ENCODE measurements around the gene DRD1.

The DRD1 gene

GRCh38 chr5:175444060-175444904, at the start of gene DRD1:
Gene DRD1 (minus strand): TSS chr5:175444182. CDS start chr5:175443099, 1,083 bp downstream.
- DNase-seq (ENCODE audit: low read depth in 2 of 2) = peak; percentile 42 to 46

DNA sequence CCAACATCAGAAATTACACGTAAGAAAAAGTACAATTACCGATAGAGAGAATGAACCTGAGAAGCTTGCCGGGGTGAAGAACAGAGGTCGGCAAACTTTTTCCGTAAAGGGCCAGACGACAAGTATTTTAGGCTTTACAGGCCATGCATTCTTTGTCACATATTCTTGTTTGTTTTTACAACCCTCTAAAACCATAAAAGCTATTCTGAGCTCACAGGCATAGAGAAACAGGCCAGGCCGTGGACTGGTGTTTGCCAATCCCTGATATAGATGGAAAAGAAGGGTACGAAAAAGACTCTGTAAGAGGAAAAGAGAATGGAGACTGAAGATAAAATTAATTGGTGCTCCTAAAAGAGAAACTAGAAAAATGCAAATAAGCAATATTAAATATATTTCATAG, 49.7 kb upstream of the DRD1 start:
- no peak for DNase-seq (ENCODE audit: low read depth in 2 of 2)

- no peak for DNase-seq (ENCODE audit: low read depth in 2 of 2)
These were observed 49.3 kb upstream of the DRD1 start for GRCh38 chr5:175493260-175493659.

- DNase-seq (ENCODE audit: low read depth in 2 of 2) = no peak
These were observed 47.2 kb upstream of the DRD1 start for GRCh38 chr5:175491223-175491622.

DNA sequence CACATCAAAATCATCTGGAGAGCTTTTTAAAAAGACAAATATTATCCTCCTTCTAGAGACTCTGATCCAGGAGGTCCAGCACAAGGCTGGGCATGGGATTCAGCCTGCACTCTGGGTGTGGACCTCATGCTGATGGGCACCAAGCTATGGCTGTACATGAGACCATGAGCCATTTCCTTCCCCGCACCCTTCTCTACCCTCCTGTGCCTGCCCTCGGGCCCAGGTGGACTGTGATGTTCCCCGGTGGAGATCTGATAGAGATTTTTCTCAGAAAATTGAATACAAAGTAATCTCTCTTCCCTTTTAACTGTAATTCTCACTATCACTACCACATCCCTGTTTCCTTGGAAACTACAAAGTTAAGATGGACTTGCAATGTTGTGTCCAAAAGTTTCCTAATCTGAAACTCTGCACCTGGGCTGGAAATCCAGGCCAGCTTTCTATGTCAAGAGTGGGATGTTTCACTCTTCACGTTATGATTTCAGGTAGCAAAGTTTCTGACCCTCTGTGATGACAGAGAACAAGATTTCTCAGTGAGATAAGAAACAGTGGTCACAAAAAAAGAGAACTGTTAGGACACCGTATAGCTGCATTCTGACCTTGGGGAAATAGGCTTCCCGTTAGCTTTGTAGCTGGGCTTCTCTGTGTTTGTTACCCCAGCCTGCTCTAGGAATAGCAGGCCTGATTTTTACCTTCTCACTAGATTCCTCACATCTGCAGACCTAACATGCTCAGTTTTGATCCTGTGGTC, 45.9 kb upstream of the DRD1 start:
- DNase-seq (ENCODE audit: low read depth in 2 of 2) = no peak

GRCh38 chr5:175487514-175488222, 43.7 kb upstream of the DRD1 start:
- DNase-seq (ENCODE audit: low read depth in 2 of 2) = no peak

DNA sequence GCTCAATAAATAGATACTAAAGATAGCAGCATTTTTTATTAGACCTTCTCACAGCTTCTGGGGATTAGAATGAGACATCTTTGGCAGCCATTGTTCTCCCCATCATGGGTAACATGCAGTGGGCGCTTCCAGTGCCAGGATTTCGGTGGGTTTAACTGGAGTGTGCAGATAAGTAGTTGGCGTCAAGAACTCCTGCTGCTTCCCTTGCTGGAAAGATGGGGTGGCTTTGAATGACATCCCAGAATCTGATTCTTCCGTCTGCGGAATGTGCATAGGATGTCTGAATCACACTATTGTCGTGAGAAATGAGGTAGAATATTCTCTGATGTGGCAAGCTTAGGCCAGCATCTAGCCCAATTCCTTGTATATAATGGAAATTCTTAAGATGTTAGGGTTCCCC, 41.6 kb upstream of the DRD1 start:
- no peak for DNase-seq (ENCODE audit: low read depth in 2 of 2)

- DNase-seq (ENCODE audit: low read depth in 2 of 2) = no peak
These were observed 40.8 kb upstream of the DRD1 start for GRCh38 chr5:175484829-175485228.

DNA sequence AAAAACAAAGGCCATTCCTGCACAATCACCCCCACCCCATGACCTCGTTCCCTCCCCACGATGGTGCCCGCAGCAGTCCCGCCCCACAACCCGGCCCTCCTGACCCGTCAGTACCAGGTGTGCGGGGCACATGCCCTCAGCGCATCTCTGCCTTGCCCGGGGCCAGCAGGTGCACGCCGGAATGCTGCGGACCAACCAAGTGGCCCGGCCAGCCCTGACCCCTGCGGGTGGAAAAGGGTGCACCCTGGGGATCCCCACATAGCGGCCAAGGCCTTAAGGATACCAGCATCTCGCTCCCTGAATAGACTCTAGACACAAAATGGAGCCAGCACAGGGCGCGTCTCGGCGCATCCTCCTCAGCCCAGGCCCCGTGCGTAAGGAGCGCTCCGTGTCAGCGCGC, 40.3 kb upstream of the DRD1 start:
- DNase-seq (ENCODE audit: low read depth in 2 of 2) = no peak

DNA sequence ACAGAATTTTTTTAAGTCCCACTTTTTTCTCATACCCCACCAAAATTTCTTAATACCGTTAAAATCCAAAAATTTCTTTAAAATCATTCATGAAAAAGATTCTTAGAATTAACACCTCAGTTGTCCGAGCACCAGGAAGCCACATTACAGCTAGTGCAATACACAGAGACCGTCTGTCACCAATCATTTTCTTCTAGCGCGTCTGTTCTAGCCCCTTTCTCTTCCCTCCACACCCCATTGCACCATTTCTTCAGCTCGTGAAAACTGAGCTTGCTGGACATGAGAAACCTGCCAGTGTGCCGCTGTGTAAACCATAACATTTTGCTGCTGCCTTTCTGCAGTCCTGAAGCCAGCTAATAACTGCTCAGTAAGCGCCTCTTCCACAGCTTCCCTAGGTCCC, 39.4 kb upstream of the DRD1 start:
- no peak for DNase-seq (ENCODE audit: low read depth in 2 of 2)

DNA sequence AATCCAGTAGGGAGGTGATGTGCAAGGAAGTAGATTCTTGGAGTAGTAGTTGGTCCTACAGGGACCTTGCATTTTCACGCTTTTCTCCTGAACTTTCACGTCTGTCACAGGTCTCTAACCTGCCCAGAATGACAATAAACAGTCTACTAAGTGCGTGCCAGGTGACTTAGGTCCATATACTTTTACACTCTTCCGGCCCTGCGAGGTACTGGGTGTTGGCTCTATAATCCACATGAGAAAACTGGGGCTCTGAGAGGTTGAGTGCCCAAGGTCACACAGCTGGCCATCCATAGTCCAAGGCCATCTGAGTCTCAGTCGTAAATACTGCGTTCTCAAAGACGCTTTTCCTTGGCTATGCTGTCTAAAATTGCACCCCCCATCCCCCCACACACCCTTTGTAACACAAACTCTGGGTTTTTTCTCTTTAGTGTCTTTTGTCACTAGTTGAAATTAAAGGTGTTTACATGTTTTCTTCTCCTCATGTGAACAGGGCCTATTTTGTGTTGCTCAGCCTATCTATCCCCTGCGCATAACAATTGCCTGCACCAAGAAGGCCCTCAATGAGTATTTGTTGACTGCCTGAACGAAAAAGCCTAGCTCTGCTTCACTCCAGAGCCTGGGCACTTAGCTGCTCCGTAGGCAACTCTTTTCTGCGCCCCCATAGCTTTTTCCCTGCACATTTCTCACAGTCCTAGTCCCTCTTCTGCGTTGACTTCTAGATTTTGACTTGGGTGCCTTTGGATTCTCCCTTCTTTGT, 35.3 kb upstream of the DRD1 start:
- DNase-seq (ENCODE audit: low read depth in 2 of 2) = no peak

GRCh38 chr5:175478384-175479124, 34.6 kb upstream of the DRD1 start, which contains the start of gene SFXN1:
Gene SFXN1 (plus strand): TSS chr5:175478560. CDS start chr5:175492104, 13,544 bp downstream.
- DNase-seq (ENCODE audit: low read depth in 2 of 2) = peak; percentile 73 to 74

DNA sequence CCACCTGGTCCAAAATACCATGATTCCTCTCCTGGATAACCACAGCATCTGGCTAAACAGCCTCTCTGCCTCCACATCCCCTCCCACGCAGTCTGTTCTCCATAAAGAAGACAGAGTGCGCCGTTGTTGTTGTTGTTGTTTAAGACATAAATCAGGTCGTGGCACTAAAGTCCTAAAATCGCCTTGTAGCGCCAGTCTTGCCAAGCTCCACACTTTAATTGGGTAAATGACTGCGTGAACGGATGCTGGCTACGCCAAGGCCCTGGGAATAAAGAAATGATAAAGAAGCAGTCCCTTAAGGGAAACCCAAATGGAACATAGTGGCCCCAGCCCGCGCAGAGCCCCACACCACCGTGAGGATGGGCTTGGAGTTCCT, 34.0 kb upstream of the DRD1 start:
- no peak for DNase-seq (ENCODE audit: low read depth in 2 of 2)

- DNase-seq (ENCODE audit: low read depth in 2 of 2) = no peak
These were observed 33.5 kb upstream of the DRD1 start for GRCh38 chr5:175477440-175477839.

DNA sequence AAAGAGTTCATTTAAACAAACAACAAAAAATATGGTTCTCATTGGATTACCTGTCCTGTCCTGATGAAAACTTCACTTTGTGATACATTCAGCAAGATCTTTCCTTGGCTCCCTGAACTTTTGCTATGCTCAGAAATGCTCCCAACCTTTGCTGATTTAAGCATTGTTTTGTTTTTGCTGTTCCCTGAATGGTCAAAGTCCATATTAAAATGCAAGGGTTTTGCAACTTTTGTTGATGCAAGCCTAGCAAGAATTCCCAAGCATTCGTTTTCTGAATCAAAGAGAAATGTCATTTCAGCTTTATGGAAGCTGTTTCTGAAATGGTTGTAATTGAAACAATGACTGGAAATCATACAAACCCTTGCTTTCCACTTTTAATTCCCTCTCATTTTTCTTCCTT, 31.3 kb upstream of the DRD1 start:
- DNase-seq (ENCODE audit: low read depth in 2 of 2) = no peak

DNA sequence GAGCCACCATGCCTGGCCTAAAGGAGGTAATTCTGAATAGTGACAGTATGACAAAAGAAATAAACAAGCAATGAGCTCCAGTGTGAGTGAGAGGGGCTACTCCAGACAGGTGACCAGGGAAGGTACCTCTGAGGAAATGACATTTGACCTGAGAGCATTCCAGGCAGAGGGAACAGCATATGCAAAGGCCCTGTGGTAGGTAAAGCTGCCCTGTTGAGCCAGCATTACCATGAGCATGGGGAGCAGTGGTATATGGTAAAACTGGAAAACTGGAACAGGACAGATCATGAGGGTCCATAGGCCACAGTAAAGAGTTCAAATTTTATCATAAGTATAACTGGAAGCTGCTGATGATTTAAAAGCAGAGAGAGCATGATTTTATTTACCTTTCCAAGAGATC, 28.4 kb upstream of the DRD1 start:
- no peak for DNase-seq (ENCODE audit: low read depth in 2 of 2)

- DNase-seq (ENCODE audit: low read depth in 2 of 2) = peak in 1 of 2 donors; percentile 21
These were observed 27.6 kb upstream of the DRD1 start for GRCh38 chr5:175471628-175472027.

DNA sequence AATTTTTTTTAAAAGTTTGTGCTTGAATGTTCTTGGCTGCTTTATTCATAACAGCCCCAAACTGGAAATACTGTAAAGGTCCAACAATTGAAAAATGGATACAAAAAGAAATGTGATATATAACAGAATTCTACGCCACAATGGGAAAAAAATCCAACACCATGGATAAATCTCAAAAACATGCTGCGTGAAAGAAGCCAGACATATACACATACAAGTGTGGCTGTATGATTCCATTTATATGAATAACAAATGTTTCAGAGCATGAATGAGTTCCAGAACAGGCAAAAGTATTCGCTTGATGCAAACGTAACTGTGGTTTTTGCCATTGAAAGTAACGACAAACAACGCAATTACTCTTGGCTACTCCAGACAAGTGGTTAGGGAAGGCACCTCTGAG, 27.2 kb upstream of the DRD1 start:
- DNase-seq (ENCODE audit: low read depth in 2 of 2) = no peak

- DNase-seq (ENCODE audit: low read depth in 2 of 2) = no peak
These were observed 26.8 kb upstream of the DRD1 start for GRCh38 chr5:175470781-175471180.

DNA sequence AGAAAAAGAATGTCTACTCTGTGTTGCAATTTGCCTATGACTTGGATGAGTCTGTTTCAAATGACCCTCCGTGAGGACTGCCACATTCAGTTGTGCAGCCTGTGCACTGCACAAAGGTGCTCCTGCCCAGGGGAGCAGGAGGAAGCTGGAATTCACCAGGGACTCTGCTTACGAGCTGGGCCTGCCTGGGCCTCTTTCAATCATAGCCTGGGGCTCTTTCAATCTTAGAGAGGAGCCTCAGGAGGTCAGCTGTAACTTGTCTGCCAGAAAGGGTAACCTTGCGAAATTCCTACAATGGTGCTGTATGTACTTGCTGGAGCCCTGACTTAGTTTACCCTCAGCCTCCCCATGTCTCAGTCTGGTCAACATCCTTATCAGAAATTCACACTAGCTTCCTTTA, 25.9 kb upstream of the DRD1 start:
- DNase-seq (ENCODE audit: low read depth in 2 of 2) = no peak

GRCh38 chr5:175468892-175469291, 24.9 kb upstream of the DRD1 start:
- DNase-seq (ENCODE audit: low read depth in 2 of 2) = no peak
